Nephron progenitor cell (in vitro differentiated cells): ENCODE measurements around the gene CCNE1.
"Not testable (repeated sequence)": the region's sequence is repeated elsewhere in the genome, so short reads cannot be mapped to it uniquely, and the experiment has no call there.

ENCODE experiments used
- DNase-seq: peaks from one replicate; pipeline ENCODE4 v3.0.0; 2021
- H3K27ac Mint-ChIP-seq: 2 replicates; pipeline ENCODE4 v1.8.0; 2021; ENCODE audit warnings: mild to moderate bottlenecking, moderate library complexity, mixed read lengths
- H3K27me3 Mint-ChIP-seq: 2 replicates; pipeline ENCODE4 v1.8.0; 2021; ENCODE audit warnings: mild to moderate bottlenecking, low read depth, mixed read lengths; ENCODE audit not compliant: poor library complexity
- H3K36me3 Mint-ChIP-seq: 2 replicates; pipeline ENCODE4 v1.8.0; 2021; ENCODE audit warnings: low read depth, mixed read lengths
- H3K4me1 Mint-ChIP-seq: 2 replicates; pipeline ENCODE4 v1.8.0; 2021; ENCODE audit warnings: mixed read lengths
- H3K4me3 Mint-ChIP-seq: 2 replicates; pipeline ENCODE4 v1.8.0; 2021; ENCODE audit warnings: mild to moderate bottlenecking, moderate library complexity, mixed read lengths
- H3K9me3 Mint-ChIP-seq: 2 replicates; pipeline ENCODE4 v1.8.0; 2021; ENCODE audit warnings: mild to moderate bottlenecking, moderate library complexity, mixed read lengths
- TF ChIP-seq, protein P1 (sequence below): fragments of 200-600 bp; sonication (generic); IDR thresholded peaks from 2 replicates; pipeline ENCODE4 v1.5.0; 2021; ENCODE audit warnings: antibody characterized with exemption

The CCNE1 gene

DNA sequence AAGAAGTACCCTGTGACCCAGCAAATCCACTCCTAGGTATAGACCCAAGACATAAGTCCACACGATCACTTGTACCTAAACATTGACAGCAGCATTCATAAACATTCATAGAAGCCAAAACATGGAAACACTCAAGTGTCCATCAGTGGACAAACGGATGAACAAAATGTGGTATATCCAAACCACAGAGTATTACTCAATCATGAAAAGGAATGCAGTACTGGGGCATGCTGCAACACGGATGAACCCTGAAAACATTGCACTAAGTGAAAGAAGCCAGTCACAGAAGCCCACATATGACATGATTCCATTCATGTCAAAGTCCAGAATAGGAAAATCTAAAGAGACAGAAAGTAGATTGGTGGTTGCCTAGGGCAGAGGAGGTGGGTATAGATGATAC is 22.8 kb upstream of the CCNE1 start:
- H3K36me3 Mint-ChIP-seq, result no peaks in the 10 kb centered on the region
- peaks cover 6% of the 10 kb centered on the region for H3K27me3 Mint-ChIP-seq
- H3K9me3 Mint-ChIP-seq, result no peaks in the 10 kb centered on the region
- peaks cover 58% of the 10 kb centered on the region for H3K4me1 Mint-ChIP-seq
- no peak overlapping the region for H3K4me3 Mint-ChIP-seq
- TF ChIP-seq, protein P1, sequence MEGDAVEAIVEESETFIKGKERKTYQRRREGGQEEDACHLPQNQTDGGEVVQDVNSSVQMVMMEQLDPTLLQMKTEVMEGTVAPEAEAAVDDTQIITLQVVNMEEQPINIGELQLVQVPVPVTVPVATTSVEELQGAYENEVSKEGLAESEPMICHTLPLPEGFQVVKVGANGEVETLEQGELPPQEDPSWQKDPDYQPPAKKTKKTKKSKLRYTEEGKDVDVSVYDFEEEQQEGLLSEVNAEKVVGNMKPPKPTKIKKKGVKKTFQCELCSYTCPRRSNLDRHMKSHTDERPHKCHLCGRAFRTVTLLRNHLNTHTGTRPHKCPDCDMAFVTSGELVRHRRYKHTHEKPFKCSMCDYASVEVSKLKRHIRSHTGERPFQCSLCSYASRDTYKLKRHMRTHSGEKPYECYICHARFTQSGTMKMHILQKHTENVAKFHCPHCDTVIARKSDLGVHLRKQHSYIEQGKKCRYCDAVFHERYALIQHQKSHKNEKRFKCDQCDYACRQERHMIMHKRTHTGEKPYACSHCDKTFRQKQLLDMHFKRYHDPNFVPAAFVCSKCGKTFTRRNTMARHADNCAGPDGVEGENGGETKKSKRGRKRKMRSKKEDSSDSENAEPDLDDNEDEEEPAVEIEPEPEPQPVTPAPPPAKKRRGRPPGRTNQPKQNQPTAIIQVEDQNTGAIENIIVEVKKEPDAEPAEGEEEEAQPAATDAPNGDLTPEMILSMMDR, result no peak
- DNase-seq, result no peak
- H3K27ac Mint-ChIP-seq, result no peak overlapping the region

DNA sequence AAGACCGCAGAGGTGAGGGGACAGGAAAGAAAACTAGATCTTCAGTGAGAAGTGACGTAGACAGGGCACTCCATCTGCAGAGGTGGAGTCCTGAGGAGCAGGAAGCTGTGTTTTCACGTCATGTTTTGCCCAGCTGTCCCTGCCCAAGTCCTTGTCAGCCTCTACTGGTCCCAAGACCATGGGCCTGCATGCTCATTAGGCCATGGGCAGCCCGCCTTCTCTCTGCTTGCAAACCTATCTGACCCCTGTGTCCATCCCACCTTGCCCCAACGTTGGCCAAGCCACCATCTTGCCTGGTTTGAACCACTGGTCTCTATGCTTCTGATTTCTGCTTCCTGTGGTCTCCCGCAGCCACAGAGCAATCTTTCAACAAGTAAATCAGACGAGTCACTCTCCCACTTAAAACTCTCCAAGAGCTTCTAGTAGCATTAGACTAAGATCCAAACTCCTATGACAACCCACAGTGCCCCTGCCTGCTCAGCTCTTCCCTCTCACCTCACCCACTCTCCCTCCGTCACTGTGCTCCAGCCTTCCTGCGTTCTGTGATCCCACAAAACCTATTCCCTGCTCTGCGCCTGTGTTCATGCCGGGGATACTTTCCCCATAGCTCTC is 18.6 kb upstream of the CCNE1 start:
- Mint-ChIP-seq H3K27ac (no peak overlapping the region), H3K27me3 (peaks cover 7% of the 10 kb centered on the region), H3K36me3 (no peaks in the 10 kb centered on the region), H3K9me3 (no peaks in the 10 kb centered on the region), H3K4me3 (no peak overlapping the region), H3K4me1 (peaks cover 58% of the 10 kb centered on the region)
- TF ChIP-seq, protein P1, result no peak
- DNase-seq, result no peak

DNA sequence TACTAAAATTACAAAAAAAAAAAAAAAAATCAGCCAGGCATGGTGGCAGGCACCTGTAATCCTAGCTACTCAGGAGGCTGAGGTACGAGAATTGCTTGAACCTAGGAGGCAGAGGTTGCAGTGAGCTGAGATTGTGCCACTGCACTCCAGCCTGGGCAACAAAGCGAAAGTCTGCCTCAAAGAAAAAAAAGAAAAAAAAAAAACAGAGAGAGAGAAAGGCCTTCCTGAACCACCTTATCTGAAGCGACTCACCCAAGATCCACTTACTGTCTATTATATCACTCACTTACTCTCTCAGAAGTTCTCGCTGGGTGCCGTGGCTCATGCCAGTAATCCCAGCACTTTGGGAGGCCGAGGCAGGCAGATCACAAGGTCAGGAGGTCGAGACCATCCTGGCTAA is 17.3 kb upstream of the CCNE1 start:
- not testable (repeated sequence) for H3K27me3 Mint-ChIP-seq, H3K36me3 Mint-ChIP-seq, H3K4me3 Mint-ChIP-seq, DNase-seq, H3K9me3 Mint-ChIP-seq
- Mint-ChIP-seq H3K4me1 (peaks cover 61% of the 10 kb centered on the region), H3K27ac (peak overlapping the region; percentile 80)

DNA sequence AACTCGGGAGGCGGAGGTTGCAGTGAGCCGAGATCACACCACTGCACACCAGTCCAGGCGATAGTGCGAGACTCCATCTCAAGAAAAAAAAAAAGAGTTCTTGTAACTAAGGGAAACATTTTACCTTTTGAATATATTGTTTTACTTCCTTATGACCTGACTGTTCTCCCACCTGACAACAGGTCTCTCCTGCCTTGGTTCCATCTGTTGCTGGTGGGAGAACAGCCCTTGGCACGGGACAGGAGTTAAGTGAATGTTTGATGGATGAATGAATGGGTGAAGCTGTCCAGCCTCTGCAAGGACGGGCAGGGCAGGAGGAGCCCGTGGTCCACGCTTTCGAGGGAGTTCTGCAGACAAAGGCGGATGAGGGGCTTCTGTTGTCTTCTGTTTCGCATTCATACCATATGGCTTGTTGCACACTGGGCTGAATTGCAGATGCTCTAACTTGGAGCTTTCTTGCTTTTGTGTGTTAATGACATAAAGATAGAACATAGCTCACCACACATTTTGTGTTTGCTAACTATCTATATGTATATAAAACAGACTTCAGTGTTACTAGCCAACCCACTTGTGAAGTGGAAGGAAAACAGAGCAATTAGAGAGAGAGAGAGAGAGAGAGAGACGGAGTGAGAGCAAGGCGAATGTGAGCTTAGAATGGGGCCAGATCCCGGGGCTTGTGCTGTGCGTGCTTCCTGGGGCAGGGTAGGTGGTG is 16.2 kb upstream of the CCNE1 start:
- TF ChIP-seq, protein P1, result no peak
- DNase-seq, result no peak

DNA sequence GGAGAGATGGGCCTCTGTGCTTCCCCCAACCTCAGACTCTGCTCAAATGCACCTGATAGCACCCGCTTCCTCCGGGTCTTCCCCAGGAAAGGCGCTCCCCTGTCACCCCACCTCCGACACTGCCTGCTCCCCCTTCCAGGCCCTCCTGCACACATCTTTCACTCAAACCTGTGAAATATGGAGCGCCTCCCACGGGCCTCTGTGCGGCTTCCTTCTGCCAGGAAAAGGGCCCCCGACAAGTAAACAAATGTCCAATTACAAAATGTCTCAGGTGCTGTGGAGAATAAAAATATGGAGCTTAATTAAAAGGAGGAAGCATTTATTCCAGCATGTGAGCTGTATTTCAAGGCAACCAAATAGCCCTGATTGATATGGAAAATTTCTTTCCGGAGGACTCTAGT is 15.6 kb upstream of the CCNE1 start:
- H3K36me3 Mint-ChIP-seq, result no peaks in the 10 kb centered on the region
- no peak overlapping the region for H3K4me3 Mint-ChIP-seq
- no peak overlapping the region for H3K27ac Mint-ChIP-seq
- H3K9me3 Mint-ChIP-seq, result no peaks in the 10 kb centered on the region
- H3K27me3 Mint-ChIP-seq, result peaks cover 6% of the 10 kb centered on the region
- H3K4me1 Mint-ChIP-seq, result peaks cover 60% of the 10 kb centered on the region
- TF ChIP-seq, protein P1, result no peak
- no peak for DNase-seq

More for the DNA sequence above, 16.2 kb upstream of the CCNE1 start:
- Mint-ChIP-seq H3K36me3 (no peaks in the 10 kb centered on the region), H3K4me1 (peaks cover 65% of the 10 kb centered on the region), H3K27ac (peak overlapping the region; percentile 3), H3K9me3 (no peaks in the 10 kb centered on the region), H3K4me3 (no peak overlapping the region), H3K27me3 (peaks cover 7% of the 10 kb centered on the region)

DNA sequence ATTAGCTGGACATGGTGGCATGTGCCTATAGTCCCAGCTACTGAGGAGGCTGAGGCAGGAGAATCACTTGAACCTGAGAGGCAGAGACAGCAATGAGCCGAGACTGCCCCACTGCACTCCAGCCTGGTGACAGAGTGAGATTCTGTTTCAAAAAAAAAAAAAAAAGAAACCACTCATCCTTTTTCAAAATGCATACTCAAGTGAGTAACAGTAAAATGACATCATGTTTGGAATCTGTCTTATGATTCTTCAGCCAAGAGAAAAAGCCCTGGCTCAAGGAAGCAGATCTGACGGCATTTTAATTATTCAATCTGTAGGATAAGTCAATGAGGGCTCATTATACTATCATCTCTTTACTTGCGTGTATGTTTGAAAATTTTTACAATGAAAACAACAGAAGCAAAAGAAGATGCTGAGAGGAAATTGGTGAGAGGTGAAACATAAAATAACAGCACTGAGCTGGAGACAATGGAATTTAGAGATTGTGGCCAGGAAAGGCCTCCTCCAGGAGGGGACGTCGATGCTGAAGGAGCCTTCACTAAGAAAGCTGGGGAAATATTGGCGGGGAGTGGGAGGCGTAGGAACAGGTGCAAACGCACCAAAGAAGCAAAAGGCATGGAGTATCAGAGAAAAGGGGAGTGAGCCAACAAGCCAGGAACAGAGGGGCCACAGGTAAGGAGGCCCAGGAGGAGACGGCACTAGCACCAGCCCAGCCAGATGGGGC is 12.9 kb upstream of the CCNE1 start:
- TF ChIP-seq, protein P1, result no peak
- Mint-ChIP-seq H3K9me3 (no peaks in the 10 kb centered on the region), H3K27ac (peak overlapping the region; percentile 20), H3K4me3 (no peak overlapping the region), H3K4me1 (peaks cover 45% of the 10 kb centered on the region), H3K27me3 (peaks cover 8% of the 10 kb centered on the region), H3K36me3 (no peaks in the 10 kb centered on the region)
- no peak for DNase-seq
